Stimulated activated CD8-positive, alpha-beta memory T cell treated with anti-CD3 and anti-CD28 coated beads, Interleukin-4, amount 100 ng/mL, for 48 hours (primary cell): ENCODE measurements around the gene TRIM49D1.
"Not testable (repeated sequence)": the region's sequence is repeated elsewhere in the genome, so short reads cannot be mapped to it uniquely, and the experiment has no call there.

ENCODE experiments used
- DNase-seq: peaks from one replicate; pipeline ENCODE4 v3.0.0-alpha.2; 2020

The TRIM49D1 gene

GRCh38 chr11:89922195-89922660 lies at the start of gene TRIM49D1:
Gene TRIM49D1 (minus strand): TSS chr11:89922245. CDS start chr11:89917710, 4,535 bp downstream.
- DNase-seq, result no peak

DNA sequence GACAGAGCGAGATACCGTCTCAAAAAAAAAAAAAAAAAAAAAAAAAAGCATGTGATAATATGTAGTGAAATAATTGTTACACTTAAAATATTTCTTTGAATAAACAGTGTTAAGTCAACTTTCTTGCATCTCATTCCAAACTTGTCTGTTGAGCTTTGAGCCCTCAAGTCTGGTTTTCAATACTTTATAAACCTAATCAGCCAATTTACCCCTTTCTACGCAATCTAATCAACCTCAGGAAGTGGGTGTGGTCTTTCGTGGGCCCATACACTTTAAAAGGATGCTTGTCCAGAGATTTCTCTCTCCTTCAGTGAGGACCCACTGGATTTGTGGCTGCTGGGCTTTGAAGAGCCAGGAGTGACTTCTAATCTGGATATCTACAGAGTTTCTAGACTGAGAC lies 43.7 kb upstream of the TRIM49D1 start, which contains the start of gene TRIM64:
TRIM64 (plus strand) TSS at position 301 of the 400 bp plus-strand sequence. CDS start 2,467 bp downstream, outside the sequence.
- DNase-seq, result not testable (repeated sequence)

- peak; percentile 1 for DNase-seq
These were observed 38.8 kb upstream of the TRIM49D1 start for GRCh38 chr11:89960833-89961232.

- DNase-seq, result not testable (repeated sequence)
These were observed 1.7 kb upstream of the TRIM49D1 start, which contains the start of gene TRIM49D2 for GRCh38 chr11:89923764-89924163. Gene TRIM49D2 (plus strand): TSS chr11:89924064. CDS start chr11:89926762, 2,698 bp downstream.

DNA sequence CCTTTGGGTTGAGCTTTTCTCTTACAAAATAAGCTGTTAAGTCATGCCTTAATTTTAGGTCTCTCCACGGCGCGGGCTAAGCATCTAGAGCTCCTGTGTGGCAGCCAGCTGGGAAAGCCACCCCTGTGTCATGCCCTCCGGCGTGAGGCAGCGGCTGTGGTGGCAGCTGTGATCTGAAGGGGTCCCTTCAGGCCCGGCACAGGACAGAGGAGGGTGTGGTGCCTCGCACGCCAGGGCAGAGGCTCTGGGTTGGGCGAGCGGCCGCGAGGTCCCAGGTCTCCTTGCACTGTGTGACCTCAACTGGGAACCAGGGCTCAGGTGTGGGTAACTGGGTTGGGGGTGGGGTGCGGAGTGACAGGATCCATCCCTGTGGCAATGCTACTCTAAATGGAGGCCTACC lies 21.2 kb downstream of the TRIM49D1 start:
- not testable (repeated sequence) for DNase-seq

DNA sequence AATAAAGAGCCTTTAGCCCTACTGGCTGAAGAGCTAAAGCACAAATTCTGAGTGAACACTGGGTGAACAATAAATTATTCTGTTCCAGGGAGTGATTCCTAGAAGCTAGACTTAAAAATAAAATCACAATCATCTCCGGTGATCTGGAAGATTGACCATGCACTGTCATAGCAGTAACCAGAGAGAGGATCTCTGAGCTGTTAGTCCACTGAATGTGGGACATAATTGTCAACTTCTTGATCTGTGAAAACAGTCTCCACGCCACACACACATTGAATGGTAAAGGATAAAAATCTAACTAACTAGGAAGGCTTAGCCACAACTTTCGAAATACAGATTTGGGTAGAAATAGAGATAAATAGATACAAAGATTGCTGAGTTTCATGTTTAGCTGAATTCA lies 28.8 kb downstream of the TRIM49D1 start:
- DNase-seq, result not testable (repeated sequence)

- not testable (repeated sequence) for DNase-seq
These were observed 44.5 kb downstream of the TRIM49D1 start for GRCh38 chr11:89877511-89877910.

DNA sequence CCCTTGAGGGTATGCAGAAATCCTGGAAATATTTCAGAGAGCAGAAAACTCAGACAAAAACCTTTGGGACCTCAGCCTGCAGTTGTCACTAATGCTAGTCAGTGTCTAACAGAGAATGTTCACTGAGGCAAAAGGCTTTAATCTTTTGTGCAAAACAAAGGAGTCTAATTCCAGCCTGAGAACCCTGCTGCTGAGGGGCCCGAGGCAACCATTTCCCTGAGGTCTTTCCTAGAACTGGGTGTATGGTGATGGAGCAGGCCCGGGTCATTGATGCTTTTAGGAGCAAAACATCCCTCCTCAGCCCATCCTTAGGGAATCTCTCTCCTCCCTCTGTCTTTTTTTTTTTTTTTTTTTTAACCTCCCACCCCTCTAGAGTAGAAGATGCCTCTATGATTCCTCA lies 49.5 kb downstream of the TRIM49D1 start:
- DNase-seq, result not testable (repeated sequence)

DNA sequence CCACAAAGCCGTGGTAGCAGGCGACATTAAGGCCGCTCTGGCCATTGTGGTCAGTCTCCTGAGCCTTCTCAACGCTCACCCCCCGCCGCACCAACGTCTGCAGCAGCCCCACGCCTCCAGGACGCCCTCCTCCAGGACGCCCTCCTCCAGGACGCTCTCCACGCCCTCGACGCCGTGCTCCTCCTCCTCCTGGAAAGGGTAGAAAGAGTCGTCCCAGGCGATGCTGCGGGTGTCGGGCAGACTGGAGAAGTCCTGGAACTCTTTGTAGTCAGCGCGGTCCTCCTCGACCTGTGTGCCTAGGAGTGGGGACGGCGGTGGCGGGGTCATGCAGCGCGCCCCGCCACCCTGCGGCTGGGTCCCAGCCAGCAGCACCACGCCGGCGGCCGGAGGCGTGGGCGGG lies 56.8 kb downstream of the TRIM49D1 start:
- not testable (repeated sequence) for DNase-seq

- DNase-seq, result not testable (repeated sequence)
These were observed 57.9 kb downstream of the TRIM49D1 start for GRCh38 chr11:89863906-89864704.
